GM19035 (cell line): Measurements from ENCODE around the gene CYFIP2.

ENCODE experiments used
- ATAC-seq: cut with Tn5 transposase; IDR thresholded peaks from one replicate; pipeline ENCODE4 v1.9.1; 2021; ENCODE audit not compliant: unreplicated experiment

CYFIP2 gene

GRCh38 chr5:157352756-157353340 lies 86.9 kb downstream of the CYFIP2 start:
- ATAC-seq: no peak

- ATAC-seq: no peak
Measured at GRCh38 chr5:157354800-157355199, 88.9 kb downstream of the CYFIP2 start.

- no peak for ATAC-seq
Measured at GRCh38 chr5:157356576-157356975, 90.7 kb downstream of the CYFIP2 start.

GRCh38 chr5:157357823-157358222 lies 91.9 kb downstream of the CYFIP2 start:
- no peak for ATAC-seq

DNA sequence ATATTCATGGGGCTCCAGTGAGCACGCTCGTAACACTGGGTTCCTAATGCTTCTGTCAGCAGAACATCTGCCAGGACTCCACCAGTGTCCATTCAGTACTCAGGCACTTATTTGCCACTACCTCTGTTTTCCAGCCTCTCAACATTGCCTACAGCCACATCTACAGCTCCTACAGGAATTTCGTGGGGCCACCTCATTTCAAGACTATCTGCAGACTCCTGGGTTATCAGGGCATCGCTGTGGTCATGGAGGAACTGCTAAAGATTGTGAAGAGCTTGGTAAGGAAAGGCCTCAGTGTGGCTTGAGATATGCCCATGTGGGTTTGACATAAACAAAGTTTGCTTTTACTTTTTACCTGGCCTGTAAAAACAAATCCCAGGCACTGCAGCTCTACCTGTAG lies 92.9 kb downstream of the CYFIP2 start:
- ATAC-seq: no peak

GRCh38 chr5:157359356-157360055 lies 93.6 kb downstream of the CYFIP2 start:
- no peak for ATAC-seq

- ATAC-seq: no peak
Measured at GRCh38 chr5:157362012-157362411, 96.1 kb downstream of the CYFIP2 start.

GRCh38 chr5:157362502-157362901 lies 96.6 kb downstream of the CYFIP2 start:
- ATAC-seq: no peak

GRCh38 chr5:157362982-157363381 lies 97.1 kb downstream of the CYFIP2 start:
- ATAC-seq: no peak

- ATAC-seq: no peak
Measured at GRCh38 chr5:157365732-157366131, 99.8 kb downstream of the CYFIP2 start.

DNA sequence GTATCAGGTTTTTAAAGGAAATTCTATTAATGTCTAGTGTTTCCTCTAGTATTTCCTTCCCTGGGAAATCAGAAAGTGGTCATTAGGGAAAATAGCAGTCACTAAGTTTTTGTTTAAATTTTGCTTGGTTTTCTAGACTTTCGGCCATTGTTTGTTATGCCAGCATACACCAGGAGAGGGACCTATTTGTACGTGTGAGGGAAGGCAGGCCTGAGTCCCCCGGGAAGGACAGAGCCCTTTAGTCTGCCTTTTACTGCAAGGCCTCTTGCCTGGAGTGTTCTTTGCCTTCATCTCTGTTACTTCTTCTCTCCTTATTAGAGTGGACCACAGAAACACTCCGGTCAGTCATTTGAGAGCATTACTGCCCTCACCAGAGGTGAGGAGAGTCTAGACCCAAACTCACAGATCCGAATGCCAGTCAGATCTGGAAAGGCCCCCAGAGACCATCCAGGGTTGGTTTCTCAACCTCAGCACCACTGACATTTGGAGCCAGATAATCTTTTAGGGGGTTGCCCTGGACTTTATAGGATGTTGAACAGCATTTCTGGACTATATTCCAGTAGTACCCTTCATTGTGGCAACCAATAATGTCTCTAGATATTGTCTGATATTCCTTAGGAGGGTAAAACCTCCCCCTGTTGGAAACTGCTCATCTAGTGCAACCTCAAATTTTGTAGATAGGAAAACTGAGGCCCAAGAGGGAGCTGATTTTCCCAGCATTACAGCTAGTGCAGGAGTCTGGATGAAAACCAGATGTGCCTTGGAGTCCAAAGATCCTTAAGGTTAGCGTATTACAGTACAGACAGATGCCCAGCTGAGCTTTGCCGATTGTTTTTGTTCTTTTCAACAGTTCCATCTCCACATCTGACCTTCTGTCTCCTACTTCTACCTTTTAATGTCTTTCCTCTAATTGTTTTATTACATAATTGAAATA lies 101.1 kb downstream of the CYFIP2 start:
- ATAC-seq: no peak

GRCh38 chr5:157369507-157369906 lies 103.6 kb downstream of the CYFIP2 start:
- ATAC-seq: no peak

- ATAC-seq: no peak
Measured at GRCh38 chr5:157370967-157371366, 105.0 kb downstream of the CYFIP2 start.

DNA sequence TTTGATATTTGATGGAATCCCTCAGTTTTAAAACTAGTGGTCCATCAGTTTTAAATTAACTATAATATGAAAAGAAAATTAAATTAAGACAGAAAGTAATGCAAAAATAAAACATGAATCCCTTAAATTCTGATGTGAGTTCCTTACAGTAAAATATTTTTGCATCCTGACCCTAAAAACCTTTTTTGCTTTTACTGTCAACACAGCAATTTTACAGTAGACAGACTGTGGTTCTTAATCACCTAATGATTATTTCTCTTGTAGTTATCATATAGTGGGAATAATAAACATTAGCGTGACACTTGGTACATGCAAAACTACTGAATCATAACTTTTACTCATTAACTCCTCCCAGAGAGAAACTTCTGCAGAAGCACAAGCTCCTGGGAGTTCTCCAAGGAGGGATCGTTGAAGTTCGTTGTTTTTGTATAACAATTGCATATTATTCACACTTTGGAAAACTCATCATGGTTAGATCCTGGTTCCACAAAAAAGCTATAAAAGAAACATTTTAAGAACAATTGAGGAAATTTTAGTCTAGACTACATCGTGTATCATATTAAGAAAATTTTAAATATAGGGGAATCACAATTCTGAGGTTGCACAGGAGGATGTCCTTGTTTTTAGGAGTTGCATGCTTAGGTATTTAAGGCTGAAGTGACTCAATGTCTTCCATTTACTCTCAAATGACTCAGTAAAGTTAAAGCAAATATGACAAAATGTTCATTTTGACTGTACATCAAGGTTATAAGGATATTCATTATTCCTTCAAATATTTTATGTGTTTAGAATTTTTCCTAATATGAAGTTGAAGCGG lies 105.9 kb downstream of the CYFIP2 start:
- ATAC-seq: no peak

DNA sequence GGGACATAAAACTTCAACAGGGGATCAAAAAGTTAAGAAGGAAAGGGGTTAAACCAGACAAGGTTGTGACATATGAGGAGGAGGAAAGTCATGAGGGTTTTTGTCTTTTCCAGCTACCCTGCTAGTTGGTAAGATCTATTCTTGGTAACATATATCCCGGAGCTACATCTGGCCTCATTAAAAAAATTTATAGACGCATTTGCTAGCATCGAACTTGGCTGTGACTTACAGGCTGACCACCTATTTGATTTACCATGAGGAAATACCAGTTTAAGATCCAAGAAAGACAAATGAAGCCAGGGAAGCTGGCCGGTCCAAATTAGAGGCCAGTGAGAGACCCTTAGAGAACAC lies 106.5 kb downstream of the CYFIP2 start:
- ATAC-seq: no peak

GRCh38 chr5:157378509-157378908 lies 112.6 kb downstream of the CYFIP2 start:
- no peak for ATAC-seq

- no peak for ATAC-seq
Measured at GRCh38 chr5:157379983-157380382, 114.1 kb downstream of the CYFIP2 start.

GRCh38 chr5:157381746-157382145 lies 115.8 kb downstream of the CYFIP2 start:
- ATAC-seq: no peak

DNA sequence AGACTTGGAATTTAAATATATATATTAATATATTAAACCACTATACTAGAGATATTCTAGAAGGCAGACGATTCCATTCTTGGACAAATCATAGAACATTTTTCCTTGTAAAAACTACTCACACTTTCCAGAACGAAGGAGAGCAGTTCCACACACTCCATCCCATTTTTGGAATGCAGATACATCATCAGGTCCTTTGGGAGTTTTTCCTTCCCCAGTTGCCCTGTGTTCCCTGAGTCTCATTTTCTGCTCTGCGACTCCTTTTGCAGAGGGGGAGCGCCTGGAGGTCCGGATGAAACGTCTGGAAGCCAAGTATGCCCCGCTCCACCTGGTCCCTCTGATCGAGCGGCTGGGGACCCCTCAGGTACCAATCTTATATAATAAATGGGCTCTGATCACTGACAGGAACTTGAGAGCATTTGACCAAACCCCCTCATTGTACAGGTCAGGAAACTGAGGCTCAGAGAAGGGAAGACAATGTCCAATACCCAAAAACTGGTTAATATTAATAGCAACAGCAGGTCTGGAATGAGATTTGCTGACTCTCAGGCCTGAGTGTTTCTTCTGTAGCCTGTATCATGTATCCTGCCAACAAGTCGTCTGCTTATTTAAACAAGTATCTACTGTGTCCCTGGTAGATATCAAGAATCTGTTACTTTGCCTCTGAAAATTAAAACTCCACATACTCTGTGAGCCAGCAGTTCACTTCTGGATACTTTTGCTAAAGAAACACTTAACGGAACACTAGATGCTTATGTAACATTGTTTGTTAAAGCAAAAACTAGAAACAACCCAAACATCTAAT lies 117.3 kb downstream of the CYFIP2 start:
- no peak for ATAC-seq

DNA sequence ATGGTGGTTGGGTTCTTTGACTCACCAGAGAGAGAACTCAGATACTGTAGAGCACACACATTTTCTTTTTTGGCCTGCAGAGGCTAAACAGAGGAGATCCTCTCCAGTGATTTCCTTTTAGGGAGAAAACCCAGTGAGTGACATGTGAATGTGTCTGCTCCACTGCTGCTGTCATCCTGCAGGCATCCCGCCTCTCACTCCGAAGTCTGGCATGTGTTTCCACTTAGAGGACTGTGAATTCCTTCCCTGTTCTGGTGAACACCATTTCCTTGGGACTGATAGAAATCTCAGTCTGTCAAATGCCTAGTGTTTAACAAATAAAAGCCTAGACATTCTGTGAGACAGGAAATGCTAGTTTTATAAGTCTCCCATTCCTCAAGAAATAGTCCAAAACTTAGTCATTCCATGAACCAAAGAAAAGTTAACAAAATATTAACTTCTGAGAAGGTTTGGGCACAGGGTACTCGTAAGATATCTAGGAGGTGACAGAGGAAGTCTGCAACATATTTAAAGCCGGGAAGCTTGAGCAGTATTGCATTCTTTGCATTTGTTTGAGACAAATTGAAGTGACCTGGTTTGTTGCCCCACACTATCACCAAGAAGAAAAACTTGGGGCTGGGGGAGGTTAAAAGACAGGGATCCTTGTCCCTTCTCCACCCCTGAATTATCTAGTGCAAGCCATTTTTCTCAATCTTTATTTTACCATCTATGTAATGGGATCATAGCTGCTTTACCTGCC lies 119.2 kb downstream of the CYFIP2 start:
- no peak for ATAC-seq
